Panc1 (cell line): ENCODE data around the gene RPS6KB2.

Source experiments
- CTCF ChIP-seq: fragments of 450-650 bp; IDR thresholded peaks from 2 replicates; pipeline ENCODE4 v1.5.1; 2017; ENCODE audit warnings: mild to moderate bottlenecking
- POLR2AphosphoS5 ChIP-seq: IDR thresholded peaks from 2 replicates; pipeline ENCODE4 v1.6.1; 2012; ENCODE audit warnings: mild to moderate bottlenecking, low read depth, low read length, moderate library complexity
- REST ChIP-seq, 2 experiments: IDR thresholded peaks; 2 replicates each; pipeline ENCODE4 v1.6.1; 2011 to 2012; ENCODE audit warnings: low read depth in 2 of 2, control low read depth in 1 of 2, low read length in 1 of 2, mild to moderate bottlenecking in 1 of 2, moderate library complexity in 1 of 2; ENCODE audit not compliant: insufficient read depth in 1 of 2
- SIN3A ChIP-seq: IDR thresholded peaks from 2 replicates; pipeline ENCODE4 v1.6.1; 2012; ENCODE audit warnings: low read depth, mild to moderate bottlenecking, low read length, moderate library complexity, borderline replicate concordance; ENCODE audit not compliant: insufficient read depth

- no peak for TF ChIP-seq CTCF
- no peak for TF ChIP-seq REST (IDR thresholded peaks at IDR 0.05; ENCODE audit: insufficient read depth in 1 of 2, low read depth in 2 of 2, low read length in 1 of 2)
- no peak for TF ChIP-seq POLR2AphosphoS5
- TF ChIP-seq SIN3A, result no peak
These were observed 30.0 kb downstream of the RPS6KB2 start for GRCh38 chr11:67458266-67458665.
